ENCODE measurements around the gene ARFGAP1.

The ARFGAP1 gene

DNA sequence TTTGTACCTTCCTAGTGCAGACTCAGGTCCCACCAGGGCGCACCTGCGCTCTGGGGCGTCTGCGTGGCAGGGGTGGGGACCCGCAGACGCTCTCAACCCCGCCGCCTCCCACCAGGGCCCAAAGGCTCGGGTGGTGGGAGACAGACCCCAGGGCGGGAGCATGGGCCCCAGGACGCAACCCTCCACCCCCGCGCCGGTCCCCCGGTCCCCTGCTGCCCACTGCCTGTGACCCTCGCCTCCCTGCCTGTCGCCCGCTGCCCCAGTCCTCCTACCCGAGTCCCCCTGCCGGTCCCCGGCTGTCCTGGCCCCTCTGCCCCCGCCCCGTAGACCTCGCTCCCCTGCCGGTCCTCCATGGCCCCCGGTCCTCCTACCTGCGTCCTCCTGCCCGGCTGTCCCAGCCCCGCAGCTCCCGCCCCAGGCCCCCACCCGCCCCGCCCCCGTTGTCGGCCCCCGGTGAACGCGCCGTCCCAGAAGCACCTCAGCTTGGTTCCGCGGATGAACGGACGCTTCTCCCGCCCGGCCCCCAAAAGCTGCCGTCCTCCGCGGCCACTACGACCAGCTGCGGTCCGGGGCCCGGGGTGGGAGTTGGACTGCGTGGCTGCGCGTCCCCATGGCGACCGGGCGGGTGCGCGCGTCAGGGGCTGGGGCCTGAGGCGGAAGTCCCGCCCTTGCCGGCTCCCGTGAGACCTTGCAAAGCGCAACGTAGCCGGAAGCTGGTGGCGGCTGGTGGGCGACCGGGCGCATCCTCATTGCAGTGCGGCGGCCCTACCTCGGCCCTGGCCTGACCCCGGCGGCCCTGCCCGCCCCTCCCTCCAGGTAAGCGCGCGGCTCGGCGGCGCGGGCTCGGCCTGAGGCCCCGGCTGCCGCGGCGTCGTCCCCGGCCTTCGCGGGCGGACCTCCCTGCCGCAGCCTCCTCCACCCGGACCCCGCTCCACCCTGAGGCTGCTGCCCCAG lies at the start of gene ARFGAP1:
Gene ARFGAP1, plus strand, starts transcription at position 709 of the 954 bp plus-strand sequence. CDS start 2,768 bp downstream, outside the sequence.
- H3K4me3 Mint-ChIP-seq, result peak within 1 kb of the TSS; percentile 90 to 96
- DNase-seq (peak; percentile 85), ATAC-seq (replicated peaks) (peak; percentile 98)
- H3K27me3 Mint-ChIP-seq, result peaks cover 0 to 10% of the 10 kb centered on the region in 2 donors
- no peaks in the 10 kb centered on the region for H3K9me3 Mint-ChIP-seq
- H3K4me1 Mint-ChIP-seq, result peaks cover 18 to 38% of the 10 kb centered on the region in 2 donors
- H3K27ac Mint-ChIP-seq, result peak within 1 kb of the TSS; percentile 96
- peaks cover 6 to 10% of the 10 kb centered on the region in 2 donors for H3K36me3 Mint-ChIP-seq

DNA sequence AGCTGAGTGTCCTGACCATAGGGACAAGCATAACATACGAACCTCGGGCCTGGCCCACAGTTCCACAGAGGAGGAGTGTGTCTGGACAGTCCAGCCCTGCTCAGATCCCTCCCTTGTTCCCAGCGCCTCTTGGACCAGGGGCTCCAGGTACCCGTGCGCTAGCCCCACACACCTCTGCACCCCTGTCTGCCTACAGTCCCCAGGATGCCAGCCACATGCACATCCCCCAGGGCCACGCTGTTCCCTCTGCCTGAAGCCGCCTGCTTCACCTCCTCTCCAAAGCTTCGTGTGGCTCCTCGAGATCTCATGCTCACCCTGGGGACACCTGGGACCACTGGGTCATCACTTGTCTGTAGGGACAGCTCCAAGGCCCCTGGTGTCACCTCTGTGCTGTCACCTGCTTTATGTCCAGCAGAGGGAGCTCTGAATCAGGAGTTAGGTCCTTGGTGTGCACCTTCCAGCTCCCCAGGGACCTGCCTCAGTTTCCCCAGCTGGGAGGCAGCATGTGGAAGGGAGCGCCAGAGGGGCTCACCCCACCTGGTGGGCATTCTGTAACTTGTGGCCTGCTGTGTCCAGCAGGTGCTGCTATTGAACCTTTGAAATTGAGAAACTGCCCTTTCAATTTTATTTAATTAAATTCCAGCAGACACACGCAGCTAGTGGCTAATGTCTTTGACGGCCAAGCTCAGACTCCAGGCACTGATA lies 49.3 kb upstream of the ARFGAP1 start:
- peak; percentile 40 for DNase-seq
- H3K27me3 Mint-ChIP-seq, result peaks cover 16 to 26% of the 10 kb centered on the region in 2 donors
- no peak overlapping the region for H3K4me3 Mint-ChIP-seq
- no peaks in the 10 kb centered on the region for H3K36me3 Mint-ChIP-seq
- peak; percentile 61 to 79 for ATAC-seq (replicated peaks)
- H3K9me3 Mint-ChIP-seq, result no peaks in the 10 kb centered on the region
- no peak overlapping the region for H3K27ac Mint-ChIP-seq
- H3K4me1 Mint-ChIP-seq, result peaks cover 0 to 1% of the 10 kb centered on the region in 2 donors

DNA sequence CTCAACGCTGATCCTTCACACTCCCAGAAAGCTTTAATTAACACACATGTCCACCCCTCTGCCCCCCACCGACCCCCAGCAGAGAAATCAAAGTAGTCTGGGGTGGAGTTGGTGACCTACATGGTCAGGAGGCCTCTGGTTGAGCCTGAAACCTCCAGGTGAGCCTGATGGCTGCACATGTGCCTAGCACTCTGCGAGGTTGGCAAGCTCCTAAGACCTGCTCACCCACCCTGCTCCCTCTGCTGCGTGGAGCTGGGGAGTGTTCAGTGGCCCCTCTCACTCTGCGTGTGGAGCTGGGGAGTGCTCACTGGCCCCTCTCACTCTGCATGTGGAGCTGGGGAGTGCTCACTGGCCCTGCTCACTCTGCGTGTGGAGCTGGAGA lies 48.8 kb upstream of the ARFGAP1 start:
- Mint-ChIP-seq H3K36me3 (no peaks in the 10 kb centered on the region), H3K9me3 (no peaks in the 10 kb centered on the region), H3K4me1 (peaks cover 0 to 1% of the 10 kb centered on the region in 2 donors), H3K27ac (no peak overlapping the region), H3K4me3 (no peak overlapping the region), H3K27me3 (peaks cover 20 to 31% of the 10 kb centered on the region in 2 donors)
- DNase-seq (no peak), ATAC-seq (replicated peaks) (no peak)

DNA sequence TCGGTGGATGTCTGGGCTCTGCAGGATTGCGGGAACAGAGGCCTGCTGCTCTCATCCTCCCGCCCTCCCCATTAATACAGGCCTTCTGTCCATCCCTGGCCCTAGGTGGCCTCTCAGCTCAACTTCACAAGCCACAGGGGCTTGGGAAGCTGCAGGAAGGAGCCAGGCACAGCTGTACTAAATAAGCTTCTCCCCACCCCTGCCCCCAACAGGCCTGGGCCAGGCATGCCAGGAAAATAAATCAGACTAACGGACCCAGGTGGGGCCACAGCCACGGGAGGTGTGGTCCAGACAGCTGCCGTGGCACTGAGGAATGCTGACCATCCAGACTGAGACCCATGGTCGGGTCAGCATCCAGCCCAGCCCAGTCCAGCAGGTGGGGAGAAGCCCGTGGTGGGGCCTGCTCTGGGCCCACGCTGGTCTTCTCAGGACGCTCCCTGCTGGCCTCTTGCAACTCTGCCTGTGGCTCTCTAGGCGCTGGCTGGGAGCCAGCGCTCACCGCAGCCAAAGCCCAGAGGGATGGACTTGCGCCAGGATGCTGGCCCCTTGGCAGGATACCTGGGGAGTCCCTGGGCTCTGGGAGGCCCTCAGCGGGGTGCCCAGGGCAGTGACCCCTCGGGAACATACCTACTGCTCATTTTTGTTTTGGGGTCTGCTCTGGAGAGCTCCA lies 48.1 kb upstream of the ARFGAP1 start:
- DNase-seq (no peak), ATAC-seq (replicated peaks) (no peak)
- H3K9me3 Mint-ChIP-seq, result no peaks in the 10 kb centered on the region
- H3K4me3 Mint-ChIP-seq, result no peak overlapping the region
- no peaks in the 10 kb centered on the region for H3K36me3 Mint-ChIP-seq
- H3K4me1 Mint-ChIP-seq, result peaks cover 0 to 1% of the 10 kb centered on the region in 2 donors
- H3K27ac Mint-ChIP-seq, result no peak overlapping the region
- H3K27me3 Mint-ChIP-seq, result peaks cover 27 to 38% of the 10 kb centered on the region in 2 donors

DNA sequence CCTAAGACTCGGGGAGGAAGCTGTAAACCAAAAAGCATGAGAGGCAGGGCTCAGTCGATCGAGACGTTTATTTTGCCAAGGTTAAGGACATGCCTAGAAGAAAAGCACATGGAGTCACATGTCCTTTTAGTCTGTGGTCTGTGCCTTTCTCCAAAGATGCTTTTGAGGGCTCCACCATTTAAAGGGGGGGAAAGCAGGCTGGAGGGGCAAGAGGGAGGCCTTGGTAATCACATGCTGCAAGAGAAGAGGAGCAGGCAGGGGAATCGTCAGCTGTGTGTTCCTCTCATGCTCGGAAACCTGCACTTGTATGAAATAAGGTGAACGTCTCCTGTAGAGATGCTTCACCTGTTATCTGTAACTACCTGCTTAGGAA lies 47.5 kb upstream of the ARFGAP1 start:
- Mint-ChIP-seq H3K4me1 (peaks cover 0 to 2% of the 10 kb centered on the region in 2 donors), H3K9me3 (no peaks in the 10 kb centered on the region), H3K4me3 (no peak overlapping the region), H3K27ac (no peak overlapping the region), H3K36me3 (no peaks in the 10 kb centered on the region), H3K27me3 (peaks cover 30 to 40% of the 10 kb centered on the region in 2 donors)
- ATAC-seq (replicated peaks) (no peak), DNase-seq (no peak)

DNA sequence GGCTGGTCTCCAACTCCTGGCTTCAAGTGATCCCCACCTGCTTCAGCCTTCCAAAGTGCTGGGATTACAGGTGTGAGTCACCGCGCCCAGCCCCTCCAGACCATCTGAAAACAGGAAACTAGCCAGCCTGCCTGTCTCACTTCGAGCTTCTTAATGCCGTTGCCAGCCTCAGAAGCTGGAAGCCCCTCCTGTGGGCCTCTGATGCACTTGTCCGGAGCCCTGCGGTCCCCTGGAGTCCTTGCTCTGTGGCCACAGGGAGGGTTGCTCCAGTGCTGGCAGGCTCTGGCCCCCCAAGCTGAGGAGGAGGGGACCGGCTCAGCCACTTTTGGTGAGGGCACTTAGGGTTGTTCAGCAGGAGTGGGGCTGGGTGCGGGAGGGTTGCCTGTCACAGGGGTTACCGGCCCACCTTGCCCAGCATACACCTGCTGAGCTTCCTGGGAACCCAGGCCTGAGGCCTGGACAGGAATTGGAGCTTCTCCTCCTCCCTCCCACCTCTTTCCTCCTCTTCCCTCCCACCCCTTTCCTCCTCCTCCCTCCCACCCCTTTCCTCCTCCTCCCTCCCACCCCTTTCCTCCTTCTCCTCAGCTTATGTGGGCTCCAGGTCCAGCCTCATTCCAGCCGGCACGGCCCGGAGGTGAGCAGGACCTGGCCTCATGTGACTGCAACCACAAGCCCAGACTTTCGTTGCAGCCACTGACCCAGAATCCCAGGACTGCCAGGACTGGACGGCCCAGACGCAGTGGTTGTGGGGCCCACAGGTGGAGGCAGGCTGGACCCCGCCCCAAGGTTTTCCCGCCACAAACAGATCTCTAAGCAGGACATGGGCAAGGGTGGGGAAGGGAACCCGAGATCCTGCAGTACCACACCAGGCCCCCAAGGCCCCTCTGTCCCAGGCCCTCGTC lies 46.3 kb upstream of the ARFGAP1 start:
- H3K27me3 Mint-ChIP-seq, result peaks cover 32 to 40% of the 10 kb centered on the region in 2 donors
- DNase-seq, result no peak
- H3K4me1 Mint-ChIP-seq, result peaks cover 8 to 9% of the 10 kb centered on the region in 2 donors
- no peaks in the 10 kb centered on the region for H3K9me3 Mint-ChIP-seq
- H3K4me3 Mint-ChIP-seq, result no peak overlapping the region
- no peak for ATAC-seq (replicated peaks)
- no peak overlapping the region for H3K27ac Mint-ChIP-seq
- H3K36me3 Mint-ChIP-seq, result no peaks in the 10 kb centered on the region

- ATAC-seq (replicated peaks) (no peak), DNase-seq (no peak)
- Mint-ChIP-seq H3K4me1 (peaks cover 8 to 9% of the 10 kb centered on the region in 2 donors), H3K27ac (no peak overlapping the region), H3K27me3 (peaks cover 40 to 49% of the 10 kb centered on the region in 2 donors), H3K4me3 (no peak overlapping the region), H3K36me3 (no peaks in the 10 kb centered on the region), H3K9me3 (no peaks in the 10 kb centered on the region)
Observed at GRCh38 chr20:63227260-63227659, 45.4 kb upstream of the ARFGAP1 start.

- no peaks in the 10 kb centered on the region for H3K36me3 Mint-ChIP-seq
Observed at GRCh38 chr20:63228806-63229205, 43.8 kb upstream of the ARFGAP1 start.

GRCh38 chr20:63230800-63231268 lies 41.8 kb upstream of the ARFGAP1 start:
- H3K27ac Mint-ChIP-seq, result no peak overlapping the region
- peaks cover 10 to 19% of the 10 kb centered on the region in 2 donors for H3K4me1 Mint-ChIP-seq
- H3K9me3 Mint-ChIP-seq, result no peaks in the 10 kb centered on the region
- H3K27me3 Mint-ChIP-seq, result peaks cover 58 to 67% of the 10 kb centered on the region in 2 donors
- no peak overlapping the region for H3K4me3 Mint-ChIP-seq
- ATAC-seq (replicated peaks) (peak in 1 of 2 donors; percentile 39), DNase-seq (no peak)
- H3K36me3 Mint-ChIP-seq, result no peaks in the 10 kb centered on the region

More at GRCh38 chr20:63228806-63229205, 43.8 kb upstream of the ARFGAP1 start:
- peaks cover 48 to 64% of the 10 kb centered on the region in 2 donors for H3K27me3 Mint-ChIP-seq
- no peak overlapping the region for H3K4me3 Mint-ChIP-seq
- no peak overlapping the region for H3K27ac Mint-ChIP-seq
- no peaks in the 10 kb centered on the region for H3K9me3 Mint-ChIP-seq
- no peak for DNase-seq
- peaks cover 8% of the 10 kb centered on the region in 2 donors for H3K4me1 Mint-ChIP-seq
- no peak for ATAC-seq (replicated peaks)

GRCh38 chr20:63232235-63233060 lies 40.2 kb upstream of the ARFGAP1 start:
- ATAC-seq (replicated peaks), result no peak
- DNase-seq, result no peak
- peaks cover 58 to 60% of the 10 kb centered on the region in 2 donors for H3K27me3 Mint-ChIP-seq
- no peaks in the 10 kb centered on the region for H3K36me3 Mint-ChIP-seq
- H3K4me1 Mint-ChIP-seq, result peaks cover 10 to 20% of the 10 kb centered on the region in 2 donors
- no peak overlapping the region for H3K27ac Mint-ChIP-seq
- no peaks in the 10 kb centered on the region for H3K9me3 Mint-ChIP-seq
- no peak overlapping the region for H3K4me3 Mint-ChIP-seq

GRCh38 chr20:63233061-63233344 lies 39.6 kb upstream of the ARFGAP1 start:
- Mint-ChIP-seq H3K27ac (no peak overlapping the region), H3K9me3 (no peaks in the 10 kb centered on the region), H3K27me3 (peaks cover 58 to 60% of the 10 kb centered on the region in 2 donors), H3K4me1 (peaks cover 10 to 20% of the 10 kb centered on the region in 2 donors), H3K36me3 (no peaks in the 10 kb centered on the region), H3K4me3 (no peak overlapping the region)
- DNase-seq (no peak), ATAC-seq (replicated peaks) (no peak)

DNA sequence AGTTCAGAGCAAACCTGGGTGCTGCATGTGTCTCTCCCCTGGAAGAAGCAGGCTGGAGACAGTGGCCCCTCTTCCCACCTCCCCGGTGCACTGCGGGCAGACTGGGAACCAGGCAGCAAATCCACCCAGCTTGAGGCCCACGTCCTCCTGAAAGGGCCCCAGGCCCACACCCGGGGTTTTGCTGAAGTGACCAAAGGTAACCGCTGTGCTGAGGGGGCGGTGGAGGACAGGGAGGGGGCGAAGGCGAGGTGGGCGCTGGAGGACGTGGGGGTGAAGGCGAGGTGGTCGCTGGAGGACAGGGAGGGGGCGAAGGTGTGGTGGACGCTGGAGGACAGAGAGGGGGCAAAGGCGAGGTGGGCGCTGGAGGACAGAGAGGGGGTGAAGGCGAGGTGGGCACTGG lies 38.7 kb upstream of the ARFGAP1 start:
- ATAC-seq (replicated peaks), result no peak
- Mint-ChIP-seq H3K27ac (no peak overlapping the region), H3K9me3 (no peaks in the 10 kb centered on the region), H3K4me1 (peaks cover 10 to 20% of the 10 kb centered on the region in 2 donors), H3K27me3 (peaks cover 51 to 53% of the 10 kb centered on the region in 2 donors), H3K36me3 (no peaks in the 10 kb centered on the region), H3K4me3 (no peak overlapping the region)
- DNase-seq, result no peak

All from stimulated activated naive B cell treated with anti-CD40 and anti-IgM and Interleukin-4, amounts not matched to agents 10 μg/mL and 1 μg/mL and 100 μg/mL, for 72 hours (primary cell).